Osteoblast (primary cell): ENCODE results near the gene ZNF318. TPM values are rescaled to one million over a fixed set of nuclear protein-coding genes. Genes with fewer than 3 reads are reported as not detected.
"Not testable (repeated sequence)": the region's sequence is repeated elsewhere in the genome, so short reads cannot be mapped to it uniquely, and the experiment has no call there.

Experiments used
- DNase-seq: peaks from one replicate; pipeline ENCODE4 v3.0.0; 2011; ENCODE audit warnings: low spot score, mixed read lengths; ENCODE audit not compliant: insufficient read length; ENCODE audit errors: missing footprints
- H2AFZ ChIP-seq: 2 replicates; pipeline ENCODE4 v1.6.0; 2011; ENCODE audit warnings: mild to moderate bottlenecking, low read length
- H3K27ac ChIP-seq: 2 replicates; pipeline ENCODE4 v1.5.1; 2011; ENCODE audit warnings: mild to moderate bottlenecking, low read depth, low read length, moderate library complexity
- H3K27me3 ChIP-seq: 2 replicates; pipeline ENCODE4 v1.6.0; 2012; ENCODE audit warnings: mild to moderate bottlenecking, control low read depth, inconsistent platforms, low read length, moderate library complexity; ENCODE audit not compliant: insufficient read depth
- H3K36me3 ChIP-seq: 2 replicates; pipeline ENCODE4 v1.5.1; 2011; ENCODE audit warnings: mild to moderate bottlenecking, low read length, control low read depth, moderate library complexity; ENCODE audit not compliant: insufficient read depth
- H3K4me1 ChIP-seq: 2 replicates; pipeline ENCODE4 v1.5.1; 2011; ENCODE audit warnings: mild to moderate bottlenecking, low read length, control low read depth, moderate library complexity; ENCODE audit not compliant: insufficient read depth
- H3K4me2 ChIP-seq: 2 replicates; pipeline ENCODE4 v1.6.0; 2011; ENCODE audit warnings: mild to moderate bottlenecking, low read length; ENCODE audit not compliant: insufficient read depth
- H3K4me3 ChIP-seq: fragments of 200-600 bp; sonication (generic); 3 replicates; pipeline ENCODE4 v1.5.1; 2012; ENCODE audit warnings: mild to moderate bottlenecking, low read length, inconsistent platforms; ENCODE audit not compliant: insufficient read depth
- H3K79me2 ChIP-seq: 2 replicates; pipeline ENCODE4 v1.6.0; 2012; ENCODE audit warnings: mild to moderate bottlenecking, low read length, control low read depth, inconsistent platforms; ENCODE audit not compliant: insufficient read depth
- H3K9me3 ChIP-seq: 2 replicates; pipeline ENCODE4 v1.5.1; 2011; ENCODE audit warnings: low read depth, low read length, control low read depth
- H4K20me1 ChIP-seq: 2 replicates; pipeline ENCODE4 v1.6.0; 2012; ENCODE audit warnings: mild to moderate bottlenecking, low read length, control low read depth; ENCODE audit not compliant: insufficient read depth
- total RNA-seq: library from RNA; depleted of rRNA; stranded (reverse); fragments of >200 nt; gene quantifications from 2 replicates; pipeline ENCODE4 v1.2.3, GENCODE V29; 2012
- TF ChIP-seq, protein P1 (sequence below): IDR thresholded peaks from 2 replicates; pipeline ENCODE4 v1.5.1; 2011; ENCODE audit warnings: mild to moderate bottlenecking, low read depth, low read length, moderate library complexity; ENCODE audit errors: extremely low read depth

Gene ZNF318
- total RNA-seq, 1 donor = 12.3 TPM

GRCh38 chr6:43347021-43347420, 22.4 kb downstream of the ZNF318 start:
- no peaks in the 10 kb centered on the region for H3K9me3 ChIP-seq
- no peak for DNase-seq
- H3K27ac ChIP-seq = no peak overlapping the region
- H3K4me1 ChIP-seq = no peaks in the 10 kb centered on the region
- no peaks in the 10 kb centered on the region for H4K20me1 ChIP-seq
- no peak overlapping the region for H2AFZ ChIP-seq
- H3K4me2 ChIP-seq = no peak overlapping the region
- no peak overlapping the region for H3K4me3 ChIP-seq
- H3K79me2 ChIP-seq = no peaks in the 10 kb centered on the region
- peaks cover 51% of the 10 kb centered on the region for H3K36me3 ChIP-seq
- H3K27me3 ChIP-seq = no peaks in the 10 kb centered on the region
- TF ChIP-seq, protein P1, sequence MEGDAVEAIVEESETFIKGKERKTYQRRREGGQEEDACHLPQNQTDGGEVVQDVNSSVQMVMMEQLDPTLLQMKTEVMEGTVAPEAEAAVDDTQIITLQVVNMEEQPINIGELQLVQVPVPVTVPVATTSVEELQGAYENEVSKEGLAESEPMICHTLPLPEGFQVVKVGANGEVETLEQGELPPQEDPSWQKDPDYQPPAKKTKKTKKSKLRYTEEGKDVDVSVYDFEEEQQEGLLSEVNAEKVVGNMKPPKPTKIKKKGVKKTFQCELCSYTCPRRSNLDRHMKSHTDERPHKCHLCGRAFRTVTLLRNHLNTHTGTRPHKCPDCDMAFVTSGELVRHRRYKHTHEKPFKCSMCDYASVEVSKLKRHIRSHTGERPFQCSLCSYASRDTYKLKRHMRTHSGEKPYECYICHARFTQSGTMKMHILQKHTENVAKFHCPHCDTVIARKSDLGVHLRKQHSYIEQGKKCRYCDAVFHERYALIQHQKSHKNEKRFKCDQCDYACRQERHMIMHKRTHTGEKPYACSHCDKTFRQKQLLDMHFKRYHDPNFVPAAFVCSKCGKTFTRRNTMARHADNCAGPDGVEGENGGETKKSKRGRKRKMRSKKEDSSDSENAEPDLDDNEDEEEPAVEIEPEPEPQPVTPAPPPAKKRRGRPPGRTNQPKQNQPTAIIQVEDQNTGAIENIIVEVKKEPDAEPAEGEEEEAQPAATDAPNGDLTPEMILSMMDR = no peak

- not testable (repeated sequence) for H3K4me3 ChIP-seq, H3K27me3 ChIP-seq, H3K4me2 ChIP-seq, H2AFZ ChIP-seq, H4K20me1 ChIP-seq, H3K79me2 ChIP-seq, H3K9me3 ChIP-seq, H3K4me1 ChIP-seq, H3K27ac ChIP-seq, DNase-seq
- H3K36me3 ChIP-seq = peaks cover 58% of the 10 kb centered on the region
These were observed 23.2 kb downstream of the ZNF318 start for GRCh38 chr6:43346243-43346642.

- H3K4me1 ChIP-seq = no peaks in the 10 kb centered on the region
- no peak overlapping the region for H3K4me2 ChIP-seq
- TF ChIP-seq, protein P1 = no peak
- H3K79me2 ChIP-seq = no peaks in the 10 kb centered on the region
- no peak for DNase-seq
- H3K27me3 ChIP-seq = no peaks in the 10 kb centered on the region
- no peaks in the 10 kb centered on the region for H3K9me3 ChIP-seq
- no peak overlapping the region for H2AFZ ChIP-seq
- H3K36me3 ChIP-seq = peaks cover 48% of the 10 kb centered on the region
- no peak overlapping the region for H3K27ac ChIP-seq
- H4K20me1 ChIP-seq = no peaks in the 10 kb centered on the region
- H3K4me3 ChIP-seq = no peak overlapping the region
These were observed 30.3 kb downstream of the ZNF318 start for GRCh38 chr6:43339168-43339567.

DNA sequence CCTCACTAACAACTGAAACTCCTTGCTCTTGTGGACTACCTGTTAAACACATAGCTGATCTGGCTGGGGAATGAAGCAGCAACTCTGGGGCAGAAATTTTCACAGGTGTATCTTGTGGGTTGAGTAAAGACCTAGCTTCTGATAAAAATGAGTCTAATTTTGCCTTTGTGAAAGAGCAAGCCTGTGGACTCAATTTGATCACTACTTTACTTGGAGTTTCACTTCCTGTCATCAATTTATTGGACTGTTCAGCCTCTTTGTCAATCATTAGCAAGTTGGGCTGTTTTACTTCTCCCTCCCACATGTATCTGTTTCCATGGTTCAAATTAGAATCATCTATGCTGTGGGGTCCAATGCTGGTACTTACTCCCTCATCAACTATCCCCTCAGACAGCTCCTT, 31.2 kb downstream of the ZNF318 start:
- Histone ChIP-seq H3K27ac (no peak overlapping the region), H3K4me2 (no peak overlapping the region), H3K9me3 (no peaks in the 10 kb centered on the region), H3K36me3 (peaks cover 44% of the 10 kb centered on the region), H3K4me1 (no peaks in the 10 kb centered on the region), H3K4me3 (no peak overlapping the region), H3K27me3 (no peaks in the 10 kb centered on the region), H4K20me1 (no peaks in the 10 kb centered on the region), H3K79me2 (no peaks in the 10 kb centered on the region), H2AFZ (no peak overlapping the region)
- TF ChIP-seq, protein P1 = no peak
- DNase-seq = no peak
